HG02610 (cell line): ENCODE data around the gene PCDH1.
"Not testable (repeated sequence)": the region's sequence is repeated elsewhere in the genome, so short reads cannot be mapped to it uniquely, and the experiment has no call there.

ENCODE experiments used
- ATAC-seq: cut with Tn5 transposase; IDR thresholded peaks from one replicate; pipeline ENCODE4 v1.9.1; 2021; ENCODE audit warnings: mild to moderate bottlenecking, moderate library complexity; ENCODE audit not compliant: unreplicated experiment

The PCDH1 gene

DNA sequence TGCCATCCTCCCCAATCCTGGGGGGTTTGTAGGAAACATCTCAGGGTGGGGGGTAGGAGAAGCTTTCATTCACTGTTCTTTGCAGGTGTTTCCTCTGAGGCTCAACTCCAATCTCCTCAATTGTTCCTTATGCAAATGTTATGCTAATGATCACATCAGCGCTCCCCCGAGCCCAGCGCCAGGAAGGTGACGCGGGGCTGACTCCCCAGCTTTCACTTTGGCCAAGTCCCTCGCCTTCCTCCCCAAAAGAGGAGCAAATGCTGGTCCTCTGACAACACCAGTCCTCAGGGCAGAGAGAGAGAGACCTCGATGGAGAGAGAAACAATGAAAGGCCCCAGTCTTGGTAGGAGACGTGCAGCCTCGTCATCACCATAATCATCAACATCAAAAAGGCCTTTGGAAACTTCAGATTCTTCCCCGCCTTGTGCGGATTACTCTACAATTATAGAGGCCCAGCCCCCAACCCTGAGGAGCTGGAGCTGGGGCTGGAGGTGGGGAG lies 39.1 kb downstream of the PCDH1 start:
- ATAC-seq, result no peak

DNA sequence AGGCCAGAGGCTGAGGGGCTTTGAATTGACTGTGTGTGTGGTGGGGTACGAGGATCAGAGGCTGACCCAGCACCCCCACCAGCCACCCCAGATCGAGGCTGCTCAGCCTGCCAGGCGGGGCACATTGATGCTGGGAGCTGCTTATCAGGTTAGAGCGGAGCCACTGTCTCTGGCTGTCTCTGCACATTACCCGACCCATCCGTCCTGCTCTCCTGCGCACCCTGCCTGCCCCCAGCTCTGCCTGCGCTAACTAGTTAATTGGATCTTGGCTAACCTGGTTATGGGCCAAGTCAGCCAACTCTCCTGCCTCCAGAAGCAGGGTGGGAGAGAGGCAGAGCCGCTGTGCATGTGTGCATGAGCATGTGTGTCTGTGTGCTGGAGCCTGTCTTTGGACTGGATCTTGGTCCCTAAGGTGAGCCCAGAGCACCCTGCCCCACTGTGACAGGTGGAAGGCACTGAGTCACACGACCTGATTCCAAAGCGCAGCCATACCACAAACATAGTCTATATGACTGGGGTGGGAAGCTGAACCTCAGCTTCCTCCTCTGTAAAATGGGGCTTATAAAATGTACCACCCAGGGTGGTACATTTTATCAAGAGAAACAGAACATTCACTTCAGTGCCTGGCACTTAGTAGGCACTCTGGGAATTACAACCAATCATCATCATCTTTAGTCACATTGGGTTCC lies 39.7 kb downstream of the PCDH1 start:
- no peak for ATAC-seq

DNA sequence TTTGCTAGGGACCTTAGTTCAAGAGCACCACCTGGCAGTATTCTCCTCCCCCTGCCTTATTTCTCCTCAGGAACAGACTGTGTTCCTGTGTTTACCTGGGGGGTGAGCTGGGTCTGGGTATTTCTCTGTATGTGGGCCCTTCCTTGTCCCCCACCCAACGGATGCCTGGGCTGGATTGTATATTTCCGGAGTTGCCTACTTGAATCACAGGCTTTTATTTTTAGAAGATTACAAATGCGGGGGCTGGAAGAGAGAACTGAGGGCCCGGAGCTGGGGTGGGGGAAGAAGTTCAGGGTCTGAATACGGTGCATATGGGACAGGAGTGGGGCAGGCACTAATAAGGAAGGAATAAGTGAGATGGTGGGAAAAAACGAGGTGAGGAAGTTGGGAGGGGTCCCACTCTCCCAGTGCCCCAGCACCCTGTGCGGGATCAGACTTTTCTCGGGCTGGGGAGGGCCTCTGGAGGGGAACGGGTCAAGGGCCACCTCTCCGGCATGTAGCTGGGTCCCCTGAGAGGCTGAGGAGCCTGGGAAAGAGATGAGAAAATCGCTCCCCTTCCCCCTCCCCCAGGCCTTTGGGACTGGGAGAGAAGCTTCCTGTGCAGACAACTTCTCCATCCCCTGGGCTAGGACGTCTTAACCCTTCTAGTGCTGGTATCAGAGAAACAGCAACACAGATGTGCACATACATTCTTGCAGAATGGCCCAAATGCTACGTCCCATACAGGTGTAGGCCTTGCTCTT lies 42.1 kb downstream of the PCDH1 start:
- no peak for ATAC-seq

DNA sequence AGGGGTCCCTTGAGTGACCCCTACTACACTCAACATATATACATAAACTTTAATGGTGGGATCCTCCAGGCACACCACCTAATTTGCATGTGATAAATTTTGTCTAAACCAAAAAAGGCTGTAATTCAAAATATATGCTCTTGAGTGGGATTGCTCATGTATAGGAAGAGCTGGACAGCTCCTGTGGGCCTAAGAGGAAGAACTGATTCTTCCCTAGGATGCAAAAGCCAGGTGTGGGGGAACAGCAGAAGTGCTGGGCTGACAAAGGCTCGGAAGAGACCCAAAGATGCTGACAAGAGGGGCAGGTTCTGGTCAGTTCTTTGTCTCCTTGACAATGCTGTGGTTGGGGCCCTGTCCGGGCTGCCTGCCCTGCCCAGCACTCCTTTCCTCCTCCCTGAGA lies 43.9 kb downstream of the PCDH1 start:
- no peak for ATAC-seq

DNA sequence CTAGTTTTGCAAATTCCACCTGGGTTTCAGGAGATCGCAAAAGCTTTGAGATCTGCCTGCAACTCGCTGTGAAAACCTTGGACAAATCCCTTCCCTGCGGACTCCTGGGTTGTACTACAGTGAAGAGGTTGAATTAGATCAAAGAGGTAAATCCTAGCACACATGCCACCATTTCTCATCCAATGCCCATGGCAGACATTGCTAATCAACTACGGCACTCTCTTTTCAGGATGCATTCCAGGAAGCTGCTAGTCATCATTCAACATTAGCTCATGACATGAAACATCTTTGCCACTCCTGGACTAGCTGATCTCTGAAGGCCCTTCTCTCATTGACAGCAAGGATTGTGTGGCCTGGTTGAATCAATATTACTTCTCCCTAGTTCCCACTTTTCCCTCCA lies 46.1 kb downstream of the PCDH1 start:
- ATAC-seq, result no peak

DNA sequence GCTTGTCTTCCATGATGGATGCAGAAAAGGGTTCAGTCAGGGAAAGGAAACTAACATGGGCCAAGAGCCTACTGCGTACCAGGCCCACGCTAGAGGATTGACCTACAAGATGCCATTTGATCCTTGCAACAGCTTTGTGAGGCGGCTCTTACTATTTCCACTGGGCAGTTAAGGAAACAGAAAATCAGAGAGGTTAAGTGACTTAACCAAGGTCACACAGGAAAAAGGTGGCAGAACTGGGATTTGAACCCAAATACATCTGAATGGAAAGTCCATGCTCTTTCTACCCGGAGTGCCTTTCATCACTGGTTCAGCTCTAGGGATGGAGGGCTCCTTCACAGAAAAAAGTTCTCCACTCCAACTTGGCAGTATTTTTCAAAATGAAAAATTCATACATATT lies 50.0 kb downstream of the PCDH1 start:
- no peak for ATAC-seq

DNA sequence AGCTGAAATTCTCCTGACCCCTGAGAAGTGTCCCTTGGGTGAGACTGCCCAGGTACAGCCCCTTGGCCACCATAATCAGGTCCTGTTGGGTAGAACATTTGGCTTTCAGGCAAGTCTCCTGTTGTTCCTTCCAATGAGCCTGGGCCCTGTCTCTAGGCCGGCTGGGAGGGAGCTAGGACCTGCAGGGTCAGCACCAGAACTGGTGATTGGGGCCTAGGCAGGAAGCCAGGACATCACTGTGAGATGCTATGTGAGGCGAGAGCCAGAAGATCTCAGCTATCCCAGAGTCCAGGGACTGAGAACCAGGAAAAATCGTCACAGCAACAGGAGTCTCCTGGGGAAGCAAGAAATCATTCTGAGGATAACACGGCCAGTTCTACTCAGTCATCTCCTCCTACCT lies 51.5 kb downstream of the PCDH1 start:
- no peak for ATAC-seq

DNA sequence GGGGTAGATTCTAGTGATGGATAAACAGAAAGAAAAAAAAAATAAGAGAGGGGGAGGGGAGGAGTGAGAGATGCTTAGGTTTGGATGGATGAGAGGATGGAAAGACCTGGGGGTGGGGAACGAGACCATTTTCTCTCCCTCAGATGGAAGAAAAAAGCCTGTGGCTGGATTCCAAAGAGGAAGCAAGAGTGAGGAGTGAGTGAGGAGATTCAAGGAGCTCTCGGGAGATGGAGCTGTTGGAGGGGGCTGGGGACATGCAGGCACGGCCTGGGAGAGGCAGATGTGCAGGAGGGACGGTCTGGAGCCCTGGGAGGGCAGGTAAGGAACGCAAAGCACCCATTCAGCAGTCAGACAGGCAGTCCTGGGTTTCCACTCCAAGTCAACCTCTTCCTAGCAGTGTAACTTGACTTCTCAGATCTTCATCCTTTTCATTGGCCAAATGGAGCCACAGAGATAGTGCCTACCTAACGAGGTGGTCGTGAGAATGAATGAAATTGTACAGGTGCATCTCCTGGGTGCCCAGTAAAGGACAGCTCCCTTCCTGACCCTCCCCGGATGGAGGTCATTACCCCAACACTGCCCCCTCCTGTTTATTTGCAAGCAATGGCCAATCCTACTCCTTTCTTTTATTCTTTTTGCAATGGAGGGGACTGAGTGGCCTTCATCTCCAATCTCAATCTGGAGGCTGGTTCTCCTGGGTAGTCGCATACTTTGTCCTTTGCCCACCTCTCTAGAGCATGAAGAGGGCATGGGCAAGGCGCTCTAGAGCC lies 52.2 kb downstream of the PCDH1 start:
- no peak for ATAC-seq

DNA sequence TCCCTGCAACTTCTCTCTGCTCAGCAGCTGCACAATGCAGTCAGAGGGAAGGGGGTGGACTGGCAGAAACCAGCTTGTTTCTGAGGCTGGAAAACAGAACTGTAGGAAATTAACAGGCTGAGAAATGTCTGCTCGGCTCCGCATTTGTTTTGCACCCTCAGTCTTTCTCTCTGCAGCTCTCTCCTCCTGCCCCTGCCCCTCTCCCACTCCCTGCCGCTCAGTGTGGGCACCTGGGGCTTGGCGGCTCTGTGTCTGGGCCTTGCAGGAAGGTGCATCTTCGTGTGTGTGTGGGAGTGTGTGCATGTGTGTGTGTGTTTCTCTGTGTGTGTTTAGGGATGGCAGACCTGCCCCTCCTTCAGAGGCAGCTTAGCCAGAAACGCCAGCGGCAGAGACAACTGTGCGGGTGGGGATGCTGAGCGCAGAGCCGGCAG lies 53.0 kb downstream of the PCDH1 start:
- ATAC-seq, result no peak

DNA sequence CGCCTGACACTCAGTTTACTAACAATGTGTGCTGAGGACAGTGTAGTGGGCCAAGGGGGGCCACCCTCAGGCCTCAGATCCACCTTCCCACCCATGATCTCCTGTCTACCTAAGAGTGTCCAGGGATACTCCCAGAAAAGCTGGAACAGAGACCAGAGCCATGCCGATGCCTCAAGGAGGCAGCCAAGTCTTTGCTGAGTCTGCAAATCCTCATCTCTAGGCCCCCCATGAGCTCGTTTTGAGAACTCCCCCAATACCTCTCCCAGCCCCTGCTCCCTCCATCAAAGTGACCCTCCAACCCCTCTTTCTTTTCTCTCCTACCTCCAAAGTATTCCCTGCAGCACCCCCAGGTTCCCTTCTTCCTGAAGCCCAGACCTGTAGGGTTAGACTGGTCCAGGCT lies 53.5 kb downstream of the PCDH1 start:
- no peak for ATAC-seq

DNA sequence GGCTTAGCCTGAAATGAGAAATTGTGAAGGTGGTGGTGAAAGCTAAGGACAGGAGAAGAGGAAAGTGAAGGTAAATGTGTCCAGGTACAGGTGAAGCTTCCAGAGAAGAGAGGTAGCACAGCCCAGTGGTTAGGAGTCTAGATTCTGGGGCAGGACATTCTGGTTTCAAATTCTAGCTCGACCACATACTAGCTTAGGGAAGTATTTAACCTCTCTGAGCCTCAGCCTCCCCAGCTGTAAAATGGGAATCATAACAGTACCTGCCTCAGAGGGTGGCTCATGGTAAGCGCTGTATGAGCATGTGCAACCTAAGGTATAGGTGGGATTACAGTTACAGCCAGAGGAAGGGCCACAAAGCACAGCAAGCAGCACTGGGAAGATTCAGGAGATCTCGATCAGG lies 55.2 kb downstream of the PCDH1 start:
- ATAC-seq, result no peak

DNA sequence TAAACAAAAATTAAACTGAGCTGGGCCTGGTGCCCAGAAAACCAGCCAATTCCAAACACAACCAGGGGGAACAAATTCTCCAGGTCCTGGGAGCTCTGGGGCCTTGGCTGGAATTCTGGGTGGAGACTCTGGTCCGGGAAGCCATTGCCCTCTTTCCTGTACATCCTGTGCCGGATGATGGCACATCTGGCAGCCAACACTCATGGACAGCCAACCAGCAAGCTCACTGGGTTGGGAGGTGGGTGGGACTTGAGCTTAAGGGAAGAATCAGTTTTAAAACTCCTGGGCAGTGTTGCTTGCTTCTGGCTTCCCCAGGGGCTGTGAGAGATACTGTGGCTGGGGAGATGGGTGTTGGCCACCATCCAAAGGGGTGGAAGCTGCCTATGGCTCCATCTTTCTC lies 56.1 kb downstream of the PCDH1 start:
- ATAC-seq, result no peak

DNA sequence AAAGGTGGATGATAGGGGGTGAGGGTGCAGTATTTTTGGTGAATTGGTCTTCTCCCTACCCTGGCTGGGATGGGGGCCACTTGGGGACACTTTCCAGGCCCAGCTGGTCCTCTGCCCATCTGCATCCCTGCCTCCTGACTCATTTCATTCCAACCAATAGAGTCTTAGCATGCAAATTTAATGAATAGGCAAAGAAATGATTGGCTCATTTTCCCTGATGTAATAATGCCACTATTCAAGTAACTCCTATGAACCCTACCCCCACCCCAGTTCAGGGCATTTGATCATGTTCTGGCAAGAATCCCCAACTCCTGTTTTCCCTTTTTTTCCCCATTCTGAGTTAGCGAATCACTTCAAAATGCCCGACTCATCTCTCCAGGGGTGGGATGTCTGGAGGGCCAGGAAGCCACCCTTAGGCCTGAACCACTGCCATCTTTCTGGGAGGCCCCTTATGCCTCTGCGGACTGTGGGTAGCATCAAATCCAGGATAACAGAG lies 56.7 kb downstream of the PCDH1 start:
- no peak for ATAC-seq

DNA sequence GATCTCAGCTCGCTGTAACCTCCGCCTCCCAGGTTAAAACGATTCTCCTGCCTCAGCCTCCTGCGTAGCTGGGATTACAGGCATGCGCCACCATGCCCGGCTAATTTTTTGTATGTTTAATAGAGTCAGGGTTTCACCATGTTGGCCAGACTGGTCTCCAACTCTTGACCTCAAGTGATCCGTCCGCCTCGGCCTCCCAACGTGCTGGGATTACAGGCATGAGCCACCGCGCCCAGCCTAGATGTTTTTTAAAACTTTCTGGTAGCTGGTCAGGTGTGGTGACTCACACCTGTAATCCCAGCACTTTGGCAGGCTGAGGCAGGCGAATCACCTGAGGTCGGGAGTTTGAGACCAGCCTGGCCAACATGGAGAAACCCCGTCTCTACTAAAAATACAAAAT lies 57.5 kb downstream of the PCDH1 start:
- ATAC-seq, result not testable (repeated sequence)

DNA sequence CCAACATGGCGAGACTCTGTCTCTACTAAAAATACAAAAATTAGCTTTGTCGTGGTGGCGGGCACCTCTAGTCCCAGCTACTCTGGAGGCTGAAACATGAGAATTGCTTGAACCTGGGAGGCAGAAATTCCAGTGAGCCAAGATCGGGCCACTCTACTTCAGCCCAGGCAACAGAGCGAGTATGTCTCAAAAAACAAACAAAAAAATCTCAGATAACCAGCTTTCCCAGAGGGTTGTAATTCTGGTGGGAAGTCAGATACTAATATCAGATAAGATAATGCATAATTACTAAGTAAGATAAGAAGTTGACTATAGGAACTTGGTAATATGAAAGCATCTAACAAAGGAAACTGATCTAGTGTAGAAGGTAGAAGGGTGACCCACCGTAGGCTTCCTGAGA lies 60.6 kb downstream of the PCDH1 start:
- no peak for ATAC-seq

DNA sequence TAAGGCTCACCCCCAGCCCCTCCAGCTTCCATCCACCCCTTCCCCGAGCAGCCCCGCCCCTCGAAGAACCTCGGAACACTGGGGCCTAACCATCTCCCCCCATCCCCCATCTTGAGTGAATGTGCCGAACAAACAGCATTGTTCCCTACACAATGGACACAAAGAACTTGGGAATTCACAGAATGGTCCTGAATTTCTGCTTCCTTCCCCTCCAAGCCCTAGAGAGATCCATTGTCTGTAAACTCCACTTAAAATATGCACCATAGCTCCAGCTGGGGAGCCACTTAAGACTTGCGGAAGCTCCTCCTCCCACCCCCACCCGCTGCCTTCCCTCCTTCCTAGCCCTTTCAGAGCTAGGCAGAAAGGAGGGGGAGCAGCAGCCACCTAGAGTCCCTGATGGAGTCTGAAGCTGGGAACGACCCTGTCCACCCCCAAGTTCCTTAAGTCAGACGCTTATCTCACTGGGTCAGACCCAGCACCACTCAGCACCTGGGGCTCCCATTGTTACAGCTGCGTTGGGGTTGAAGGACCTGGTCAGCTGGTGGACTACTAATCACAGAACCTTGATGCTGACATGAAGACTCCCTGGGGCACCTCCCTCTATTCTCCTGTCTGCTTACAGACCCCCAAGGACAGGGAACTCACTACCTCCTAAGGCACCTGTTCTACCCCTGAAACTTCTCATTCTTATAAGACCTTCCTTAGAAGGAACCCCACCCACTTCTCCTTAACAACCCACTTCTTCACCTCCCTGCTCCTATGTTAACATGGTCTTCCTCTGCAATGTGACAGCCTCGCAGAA lies 61.4 kb downstream of the PCDH1 start:
- ATAC-seq, result no peak

DNA sequence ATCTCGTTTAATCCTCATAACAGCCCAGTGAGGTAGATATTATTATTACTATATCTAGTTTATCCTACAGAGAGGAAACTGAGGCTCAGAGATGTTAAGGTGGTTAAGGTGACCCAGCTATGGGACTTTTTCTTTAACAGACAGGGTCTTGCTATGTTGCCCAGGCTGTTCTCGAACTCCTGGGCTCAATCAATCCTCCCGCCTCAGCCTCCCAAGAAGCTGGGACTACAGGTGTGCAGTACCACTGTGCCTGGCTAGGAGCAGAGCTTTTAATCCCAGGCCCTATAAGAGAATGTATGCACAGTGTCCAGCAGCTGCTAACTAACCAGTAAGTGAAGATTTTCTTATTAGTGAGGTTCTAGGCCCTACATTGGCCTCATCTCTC lies 62.4 kb downstream of the PCDH1 start:
- no peak for ATAC-seq

DNA sequence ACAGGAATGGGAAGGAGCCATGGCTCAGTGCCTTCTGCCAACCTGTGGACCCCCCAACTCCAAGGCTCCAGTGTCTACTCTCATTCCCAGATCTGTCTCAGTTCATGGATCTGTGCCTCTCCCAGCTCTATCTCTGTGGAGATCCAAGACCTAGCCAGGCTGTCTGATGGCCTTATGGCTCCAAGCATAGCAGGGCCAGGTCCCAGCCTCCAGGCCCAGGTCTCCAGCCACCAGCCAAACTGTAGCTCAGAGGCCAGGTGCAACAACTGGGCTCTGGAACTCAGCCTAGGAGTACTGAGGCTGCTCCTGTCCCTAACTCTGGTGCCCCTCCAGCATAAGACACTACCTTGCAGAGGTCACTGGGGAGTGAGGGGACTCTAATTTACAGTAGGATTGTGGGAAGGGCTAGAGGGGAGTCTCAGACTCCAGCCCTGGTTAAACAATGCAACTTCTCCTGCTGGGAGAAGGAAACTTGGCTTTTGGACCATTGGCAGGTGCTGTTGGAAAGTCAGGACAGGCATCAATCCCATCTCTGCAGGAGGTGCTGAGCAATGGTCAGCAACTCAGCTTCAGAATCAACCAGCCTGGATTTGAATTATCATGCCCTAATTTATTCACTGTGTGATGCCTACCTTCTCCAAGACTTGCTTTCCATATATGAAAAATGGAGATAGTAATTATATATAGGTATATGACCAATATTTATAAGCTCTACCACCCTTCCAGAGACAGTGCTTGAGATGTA lies 63.0 kb downstream of the PCDH1 start:
- no peak for ATAC-seq

DNA sequence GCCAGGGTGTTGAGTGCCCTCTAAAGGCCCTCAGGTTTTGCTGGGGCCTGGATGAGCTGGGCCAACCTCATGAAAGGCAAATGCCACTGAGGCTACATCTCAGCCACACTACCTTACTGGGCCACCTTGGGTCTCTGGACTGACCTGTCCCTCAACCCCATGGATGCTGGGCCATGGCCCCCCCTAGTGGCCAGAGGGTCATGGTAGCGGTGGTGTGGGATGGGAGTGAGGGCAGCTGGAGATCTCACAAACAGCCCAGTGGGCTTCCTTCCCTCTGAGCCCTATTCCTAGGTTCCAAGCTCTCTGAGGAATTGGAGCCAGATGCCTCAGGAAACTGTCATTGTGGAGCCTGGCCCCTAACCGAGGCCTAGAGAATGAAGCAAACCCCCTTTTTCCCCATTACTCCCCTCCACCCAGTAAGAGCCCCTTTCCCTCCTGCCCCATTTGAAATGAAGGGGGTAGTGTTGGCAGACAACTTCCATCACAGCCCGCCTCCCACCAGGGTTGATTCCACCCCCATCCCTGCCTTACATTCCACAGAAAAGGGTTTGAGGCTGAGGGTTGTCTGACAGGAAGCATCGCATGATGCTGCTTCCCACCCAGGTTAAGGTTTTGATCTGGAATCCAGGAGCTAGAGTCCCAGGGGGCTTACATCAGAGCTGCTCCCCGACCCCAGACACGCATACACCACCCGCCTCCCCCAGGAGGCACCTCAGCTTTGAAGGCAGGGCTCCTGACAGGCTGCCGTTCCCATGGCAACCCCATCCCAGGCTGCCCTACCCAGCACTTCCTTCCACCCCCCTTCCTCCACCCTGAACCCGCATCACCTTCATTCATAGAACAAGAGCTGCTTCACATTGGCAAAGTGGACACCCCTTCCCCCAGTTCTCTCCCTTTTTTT lies 63.9 kb downstream of the PCDH1 start:
- no peak for ATAC-seq
